GM19043 (cell line): ENCODE measurements around the gene OR4B1.

Source experiments
- ATAC-seq: cut with Tn5 transposase; IDR thresholded peaks from one replicate; pipeline ENCODE4 v1.9.1; 2021; ENCODE audit warnings: low read depth; ENCODE audit not compliant: unreplicated experiment

The OR4B1 gene

DNA sequence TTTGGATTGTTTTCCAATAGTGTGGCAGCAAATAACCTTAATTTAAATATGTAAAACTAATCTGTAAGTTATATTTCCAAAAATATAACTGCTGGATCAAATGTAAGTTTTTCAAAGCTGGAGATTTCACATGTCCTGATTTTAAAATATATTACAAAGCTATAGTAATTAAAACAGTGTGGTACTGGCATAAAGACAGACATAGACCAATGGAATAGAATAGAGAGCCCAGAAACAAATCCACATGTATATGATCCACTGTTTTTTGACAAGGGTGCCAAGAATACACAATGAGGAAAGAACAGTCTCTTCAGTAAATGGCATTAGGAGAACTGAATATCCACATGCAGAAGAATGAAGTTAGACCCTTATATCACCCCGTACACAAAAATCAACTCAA, 32.3 kb downstream of the OR4B1 start:
- no peak for ATAC-seq

DNA sequence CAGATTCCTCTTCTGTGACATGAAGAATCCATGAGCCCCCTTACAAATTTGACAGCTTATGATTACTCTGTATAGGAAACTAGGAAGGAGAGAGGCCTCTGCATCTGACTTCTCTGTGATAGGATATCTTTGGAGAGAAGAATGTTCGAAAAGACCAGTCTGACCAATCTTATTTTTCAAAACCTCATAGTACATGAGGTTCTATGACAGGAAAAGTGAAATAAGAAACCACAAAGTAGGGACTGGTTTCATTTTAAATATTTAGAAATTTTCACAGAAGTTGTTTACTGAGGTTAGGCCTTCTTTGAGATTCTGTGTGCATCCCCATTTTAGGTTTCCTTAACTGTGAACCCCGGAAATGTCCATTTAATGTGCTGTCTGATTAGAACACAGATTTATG, 45.0 kb downstream of the OR4B1 start:
- no peak for ATAC-seq

DNA sequence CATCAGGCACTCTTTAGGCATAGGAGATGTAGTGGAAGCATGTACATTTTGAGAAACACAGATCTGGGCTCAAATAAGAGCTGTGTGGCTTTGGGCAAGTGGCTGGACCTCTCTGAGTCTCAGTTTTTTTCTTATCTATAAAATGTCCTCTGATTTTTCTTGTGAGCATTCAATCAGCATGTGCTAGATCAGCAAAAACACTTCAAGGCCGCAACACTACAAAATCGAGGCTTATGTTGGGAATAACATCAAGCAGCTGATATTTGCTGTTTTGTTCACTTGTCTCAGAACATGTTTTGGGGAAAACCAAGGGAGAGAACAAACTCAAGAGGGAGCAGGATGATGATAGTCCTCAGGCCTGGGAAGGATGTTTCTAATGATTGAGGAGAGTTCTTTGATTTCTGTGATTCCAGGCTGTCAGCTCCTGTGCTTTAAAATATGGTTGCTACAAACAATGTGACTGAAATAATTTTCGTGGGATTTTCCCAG, 46.9 kb downstream of the OR4B1 start, which contains the start of gene OR4X1:
Gene OR4X1, plus strand, starts transcription at position 439 of the 489 bp plus-strand sequence. Its CDS starts 0 bp downstream, at position 439.
- no peak for ATAC-seq
